Activated CD4-positive, alpha-beta T cell treated with anti-CD3 and anti-CD28 coated beads, Interleukin-2, amount 50 U/mL, for 16 hours (primary cell): Measurements from ENCODE around the gene ENOPH1.
"Not testable (repeated sequence)": the region's sequence is repeated elsewhere in the genome, so short reads cannot be mapped to it uniquely, and the experiment has no call there.

Experiments used
- DNase-seq: peaks from one replicate; pipeline ENCODE4 v3.0.0-alpha.2; 2020

The ENOPH1 gene

GRCh38 chr4:82430193-82430963 is at the start of gene ENOPH1, which contains the start of gene HNRNPDL:
TSS of gene ENOPH1 (plus strand) at chr4:82430590. CDS start at chr4:82430830, 240 bp downstream.
TSS of gene HNRNPDL (minus strand) at chr4:82430462. CDS start at chr4:82429690, 772 bp downstream.
- peak; percentile 98 for DNase-seq

- no peak for DNase-seq
These were observed 49.6 kb upstream of the ENOPH1 start for GRCh38 chr4:82380831-82381230.

- no peak for DNase-seq
These were observed 49.2 kb upstream of the ENOPH1 start for GRCh38 chr4:82381235-82381634.

GRCh38 chr4:82381661-82382296 is 48.6 kb upstream of the ENOPH1 start:
- DNase-seq: no peak

- no peak for DNase-seq
These were observed 47.6 kb upstream of the ENOPH1 start for GRCh38 chr4:82382751-82383150.

GRCh38 chr4:82386312-82386711 is 44.1 kb upstream of the ENOPH1 start:
- DNase-seq: not testable (repeated sequence)

GRCh38 chr4:82388405-82388804 is 42.0 kb upstream of the ENOPH1 start:
- no peak for DNase-seq

GRCh38 chr4:82390061-82390460 is 40.3 kb upstream of the ENOPH1 start:
- not testable (repeated sequence) for DNase-seq

GRCh38 chr4:82394896-82395295 is 35.5 kb upstream of the ENOPH1 start:
- DNase-seq: no peak

- DNase-seq: no peak
These were observed 32.9 kb upstream of the ENOPH1 start for GRCh38 chr4:82397527-82397926.

GRCh38 chr4:82398263-82398662 is 32.1 kb upstream of the ENOPH1 start:
- no peak for DNase-seq

- no peak for DNase-seq
These were observed 28.8 kb upstream of the ENOPH1 start for GRCh38 chr4:82401600-82401999.

GRCh38 chr4:82402196-82402775 is 28.1 kb upstream of the ENOPH1 start:
- no peak for DNase-seq

GRCh38 chr4:82403725-82404124 is 26.7 kb upstream of the ENOPH1 start:
- DNase-seq: no peak

- DNase-seq: not testable (repeated sequence)
These were observed 15.3 kb upstream of the ENOPH1 start for GRCh38 chr4:82415061-82415460.

GRCh38 chr4:82415922-82416365 is 14.4 kb upstream of the ENOPH1 start:
- DNase-seq: no peak

GRCh38 chr4:82419451-82419850 is 10.9 kb upstream of the ENOPH1 start:
- no peak for DNase-seq

GRCh38 chr4:82421796-82422560 is 8.4 kb upstream of the ENOPH1 start:
- no peak for DNase-seq

GRCh38 chr4:82422616-82423015 is 7.8 kb upstream of the ENOPH1 start:
- DNase-seq: no peak

GRCh38 chr4:82423245-82424054 is 6.9 kb upstream of the ENOPH1 start:
- DNase-seq: no peak

GRCh38 chr4:82425478-82425877 is 4.9 kb upstream of the ENOPH1 start:
- DNase-seq: no peak

- DNase-seq: no peak
These were observed 1.8 kb upstream of the ENOPH1 start for GRCh38 chr4:82428526-82428968.
